CD4-positive, alpha-beta T cell treated with Interferon alpha-2 for 1 hour (primary cell): Measurements from ENCODE around the gene CCL15.

Experiments
- DNase-seq, 2 donors: peaks; one replicate each; pipeline ENCODE4 v3.0.0-alpha.2; 2020 to 2022

The CCL15 gene

DNA sequence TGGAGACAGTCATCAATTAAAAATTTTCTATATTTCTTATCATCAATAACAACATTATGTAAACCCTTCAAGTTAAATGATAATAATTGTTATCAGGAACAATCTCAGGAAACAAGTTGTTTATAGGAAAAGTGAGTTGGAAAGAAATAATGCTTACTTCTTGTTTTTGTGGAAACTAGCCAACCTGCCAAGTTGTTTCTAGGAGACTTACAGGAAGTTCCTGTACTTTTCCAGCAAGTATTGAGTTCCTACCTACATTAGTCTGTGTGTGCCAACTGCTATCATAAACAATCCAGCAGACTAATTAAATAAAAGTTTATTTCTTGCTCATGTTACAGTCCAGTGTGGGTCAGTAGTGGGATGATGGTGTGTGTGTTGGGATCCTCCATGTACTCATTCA lies 13.2 kb downstream of the CCL15 start:
- DNase-seq = no peak

DNA sequence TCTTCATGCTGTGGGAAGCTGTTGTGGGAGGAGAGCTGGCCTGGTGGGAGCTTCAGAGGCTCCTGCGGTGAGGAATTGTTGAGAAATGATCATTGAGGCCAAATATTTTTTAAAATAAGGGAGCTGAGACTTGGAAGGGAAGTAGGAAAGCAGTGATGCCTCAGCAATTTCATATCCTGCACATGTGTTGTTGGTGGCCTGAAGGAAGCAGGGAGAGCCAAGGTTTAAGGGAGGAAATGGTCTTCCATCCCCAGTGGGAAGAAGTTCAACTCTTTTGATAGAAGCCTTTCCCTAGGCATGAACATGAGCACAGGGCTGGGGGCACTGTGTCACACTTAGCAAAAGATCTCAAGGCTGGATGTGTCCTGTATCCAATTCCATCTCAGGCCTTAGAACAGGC lies 14.7 kb downstream of the CCL15 start, which contains the start of gene CCL14:
Gene CCL14 (minus strand): TSS at position 87 of the 400 bp plus-strand sequence. CDS start 80 bp downstream, at position 7.
- DNase-seq = no peak

DNA sequence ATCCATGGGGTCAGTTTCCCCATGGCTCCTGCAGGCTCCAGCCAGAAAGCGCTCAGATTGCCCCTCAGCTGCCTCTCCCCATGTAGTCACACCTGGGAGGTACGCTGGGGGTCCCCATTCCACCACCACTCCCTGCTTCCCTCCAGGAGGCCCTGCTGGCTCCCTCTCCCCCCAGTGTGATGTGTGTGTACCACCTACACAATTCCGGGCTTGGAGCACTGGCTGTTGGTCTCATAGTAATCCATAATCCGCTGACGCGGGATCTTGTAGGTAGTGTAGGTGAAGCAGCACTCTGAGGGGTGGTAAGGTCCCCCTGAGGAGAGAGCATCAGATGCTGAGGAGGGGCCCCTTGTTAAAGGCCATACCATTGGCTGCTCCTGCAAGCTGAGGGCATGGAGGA lies 17.2 kb downstream of the CCL15 start:
- no peak for DNase-seq

DNA sequence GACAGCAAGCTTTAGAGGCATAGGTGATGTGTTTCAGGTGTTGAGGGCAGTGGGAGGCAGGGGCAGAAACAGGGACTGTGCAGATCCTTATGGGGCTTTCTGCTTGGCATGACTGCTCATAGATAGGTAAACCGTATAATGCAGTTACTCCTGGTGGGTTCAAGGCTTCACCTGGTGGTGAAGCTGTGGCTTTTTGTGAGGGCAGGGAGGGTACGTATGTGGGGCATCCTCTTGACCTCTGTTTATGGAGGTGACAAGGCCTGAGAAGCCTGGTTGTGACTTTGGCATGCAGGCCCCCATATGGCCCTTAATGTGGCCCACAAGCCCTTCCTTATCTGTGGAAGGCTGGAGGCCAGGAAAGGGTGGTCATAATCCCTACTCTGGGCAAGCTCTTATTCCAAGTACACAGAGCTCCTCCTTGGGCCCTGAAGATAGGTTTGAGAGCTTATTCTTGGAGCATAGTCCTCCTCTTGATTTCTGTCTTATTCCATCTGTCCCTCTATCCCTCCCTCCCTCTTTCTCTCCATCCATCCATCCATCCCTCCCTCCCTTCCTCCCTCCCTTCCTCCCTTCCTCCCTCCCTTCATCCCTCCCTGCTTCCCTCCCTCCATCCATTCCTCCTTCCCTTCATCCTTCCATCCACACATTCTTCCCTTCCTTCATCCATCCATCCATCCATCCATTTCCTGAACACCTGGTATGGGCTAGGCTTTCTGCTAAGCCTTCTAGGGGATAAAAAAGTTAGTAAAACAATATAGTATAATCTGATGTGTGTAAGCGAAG lies 18.8 kb downstream of the CCL15 start:
- no peak for DNase-seq

DNA sequence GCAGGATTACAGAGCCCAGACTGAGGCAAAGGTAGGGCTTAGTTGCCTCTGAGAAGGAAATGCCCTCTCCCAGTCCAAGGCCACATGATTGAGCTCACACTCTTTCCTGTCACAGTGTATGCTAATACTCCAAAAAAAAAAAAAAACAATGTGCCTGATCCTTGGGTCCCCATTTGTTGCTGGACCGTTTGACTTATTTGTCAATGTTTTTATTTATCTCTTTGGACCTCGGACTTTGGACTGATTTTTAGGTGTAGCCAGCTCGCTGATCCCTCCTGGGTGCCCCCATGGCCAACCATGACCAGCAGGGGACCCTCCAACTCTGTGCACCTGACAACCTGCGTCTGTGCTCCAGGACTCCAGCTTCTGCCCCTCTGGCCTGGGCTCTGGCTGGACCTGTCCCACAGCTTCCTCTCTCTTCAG lies 19.4 kb downstream of the CCL15 start:
- peak in 1 of 2 donors; percentile 5 for DNase-seq

DNA sequence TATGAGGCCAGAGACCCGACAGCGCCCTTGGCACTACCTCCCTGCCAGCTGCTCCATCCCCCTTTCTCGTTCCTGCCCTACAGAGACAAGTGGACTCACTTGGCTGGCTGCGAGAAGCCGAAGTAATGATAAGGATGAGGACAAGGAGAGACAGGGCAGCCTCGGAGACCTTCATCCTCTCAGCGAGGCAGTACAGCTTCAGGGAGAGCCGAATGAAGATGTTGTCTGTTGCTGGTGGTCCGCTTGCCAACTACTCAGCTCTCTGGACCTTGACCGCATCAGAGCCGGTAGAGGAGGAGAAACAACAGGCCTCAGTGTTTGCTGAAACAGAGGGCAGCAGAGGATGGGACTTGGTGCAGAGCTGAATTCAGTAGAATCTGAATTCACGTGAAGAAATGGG lies 20.1 kb downstream of the CCL15 start, which contains the start of gene CCL16:
Gene CCL16 (minus strand): TSS at position 252 of the 400 bp plus-strand sequence. CDS start 77 bp downstream, at position 175.
- no peak for DNase-seq

DNA sequence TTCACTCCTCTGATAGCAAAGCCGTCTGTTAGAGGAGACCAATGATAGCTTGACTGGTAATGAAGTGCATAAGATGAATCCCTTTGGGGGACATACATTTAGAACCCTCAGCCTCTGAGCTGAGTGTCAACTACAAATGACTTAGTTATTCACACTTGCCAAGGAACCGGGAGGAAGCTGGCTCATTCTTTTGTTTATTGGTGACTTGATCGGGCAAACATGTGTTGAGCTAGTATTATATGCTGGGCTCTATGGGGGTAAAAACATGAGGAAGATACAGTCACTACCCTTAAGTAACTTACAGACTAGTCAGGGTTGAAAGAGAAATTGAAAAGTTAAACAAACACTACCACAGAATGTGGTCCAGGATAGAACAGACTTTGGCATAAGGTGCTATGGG lies 23.0 kb downstream of the CCL15 start:
- no peak for DNase-seq

DNA sequence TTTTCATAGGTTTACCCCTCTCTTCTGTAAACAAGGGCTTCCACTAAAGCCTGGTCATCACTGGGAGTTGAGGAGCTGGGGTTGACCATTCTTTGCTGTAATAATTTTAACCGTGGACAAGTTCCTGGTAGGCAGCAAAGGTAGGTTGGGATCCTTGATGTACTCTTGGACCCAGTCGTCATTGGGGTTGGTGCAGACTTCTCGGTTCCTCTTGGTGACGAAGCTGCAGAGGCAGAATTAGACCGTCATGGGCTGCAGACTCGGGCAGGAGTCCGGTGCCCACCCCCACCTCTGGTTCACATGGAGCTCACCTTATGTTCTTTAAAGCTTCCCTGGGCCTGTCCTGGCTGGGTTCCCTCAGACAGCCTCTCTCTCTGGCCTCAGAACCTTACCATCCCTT lies 23.8 kb downstream of the CCL15 start:
- no peak for DNase-seq

DNA sequence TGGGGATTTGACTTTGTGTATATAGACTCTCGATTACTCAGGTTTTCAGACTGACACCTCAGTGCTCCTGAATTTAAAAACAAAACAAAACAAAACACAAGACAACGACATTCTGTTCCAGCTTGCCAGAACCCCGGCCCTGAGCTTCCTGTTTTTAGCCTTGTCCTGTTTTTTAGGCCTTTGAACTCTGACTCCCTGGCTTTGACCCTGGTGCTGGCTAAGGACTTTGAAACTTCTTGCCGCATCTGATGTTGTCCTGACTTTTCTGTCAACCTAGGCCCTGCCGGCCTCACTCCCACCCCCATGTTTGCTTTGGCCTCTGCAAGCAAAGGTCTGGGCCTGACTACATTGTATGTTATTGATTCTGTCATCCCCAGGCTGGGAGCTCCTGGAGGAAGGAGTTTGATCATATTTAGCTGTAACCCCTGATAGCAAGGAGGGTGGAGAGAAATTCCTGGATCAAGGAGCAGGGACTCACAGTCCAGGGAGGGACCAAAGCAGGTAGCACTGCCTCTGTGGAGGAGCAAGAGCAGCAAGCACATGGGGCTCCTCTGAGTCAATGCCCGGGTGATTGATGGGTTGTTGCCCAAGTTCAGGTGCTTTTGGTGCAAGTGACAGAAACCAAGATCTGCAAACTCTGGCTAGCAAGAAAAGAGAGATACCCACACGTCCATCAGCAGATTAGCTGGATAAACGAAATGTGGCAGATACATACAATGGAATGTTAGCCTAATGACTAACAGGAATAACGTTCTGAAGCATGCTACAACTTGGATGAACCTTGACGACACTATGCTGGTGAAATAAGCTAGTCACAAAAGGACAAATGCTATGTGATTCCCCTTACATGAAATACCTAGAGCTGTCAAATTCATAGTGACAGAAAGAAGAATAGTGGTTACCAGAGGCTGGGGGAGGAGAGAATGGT lies 27.8 kb downstream of the CCL15 start:
- DNase-seq = no peak

DNA sequence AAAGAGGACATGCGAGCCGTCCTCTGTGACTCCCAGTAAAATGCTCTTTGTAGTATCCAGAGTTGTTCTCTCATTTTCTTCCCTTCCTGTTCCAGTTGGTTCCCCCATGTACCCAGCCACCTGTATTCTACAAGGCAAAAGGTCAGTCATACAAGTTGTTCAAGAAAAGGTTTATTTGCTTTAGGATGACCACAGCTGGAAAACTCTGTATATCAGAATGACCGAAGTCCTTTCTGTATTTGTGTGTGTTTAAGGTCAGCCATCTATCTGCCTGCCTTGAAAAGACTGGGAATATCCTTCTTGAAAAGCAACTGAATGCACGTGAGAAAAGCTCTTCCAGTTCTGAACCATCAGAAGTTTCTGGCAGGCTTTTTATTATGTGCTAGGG lies 28.4 kb downstream of the CCL15 start:
- no peak for DNase-seq

DNA sequence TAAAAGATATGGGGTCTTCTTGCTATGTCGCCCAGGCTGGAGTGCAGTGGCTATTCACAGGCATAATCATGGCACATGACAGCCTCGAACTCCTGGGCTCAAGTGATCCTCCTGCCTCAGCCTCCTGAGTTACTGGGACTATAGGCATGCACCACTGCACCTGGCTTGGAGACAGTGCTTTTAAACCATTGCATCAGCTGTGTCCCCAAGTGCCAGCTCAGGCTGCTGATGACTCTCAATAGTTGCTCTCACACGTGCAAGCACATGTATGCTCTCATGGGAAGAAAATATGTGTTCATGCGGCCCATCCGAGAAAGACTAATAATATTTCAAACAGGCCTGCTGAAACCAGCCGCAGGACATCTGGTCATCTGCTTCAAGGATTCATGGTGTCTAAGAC lies 28.8 kb downstream of the CCL15 start:
- DNase-seq = no peak

DNA sequence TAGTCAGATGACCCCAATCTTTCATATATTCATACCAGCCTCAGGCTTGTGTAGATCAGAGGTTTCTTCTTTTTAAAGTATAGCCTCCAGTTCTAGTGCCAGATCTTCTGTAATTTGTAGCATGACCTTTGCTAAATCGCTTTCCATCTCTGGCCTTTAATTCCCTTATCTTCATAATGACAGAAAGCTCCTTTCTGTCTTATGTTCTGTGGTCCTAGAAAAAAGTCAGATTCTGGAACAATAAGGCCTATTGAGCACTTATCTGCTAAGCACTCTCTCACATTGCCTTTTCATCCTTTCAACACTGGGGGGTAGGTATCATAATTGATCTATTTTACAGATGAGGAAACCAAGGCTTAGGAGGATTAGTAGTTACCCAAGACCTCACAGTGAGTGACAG lies 29.3 kb downstream of the CCL15 start:
- DNase-seq = no peak

DNA sequence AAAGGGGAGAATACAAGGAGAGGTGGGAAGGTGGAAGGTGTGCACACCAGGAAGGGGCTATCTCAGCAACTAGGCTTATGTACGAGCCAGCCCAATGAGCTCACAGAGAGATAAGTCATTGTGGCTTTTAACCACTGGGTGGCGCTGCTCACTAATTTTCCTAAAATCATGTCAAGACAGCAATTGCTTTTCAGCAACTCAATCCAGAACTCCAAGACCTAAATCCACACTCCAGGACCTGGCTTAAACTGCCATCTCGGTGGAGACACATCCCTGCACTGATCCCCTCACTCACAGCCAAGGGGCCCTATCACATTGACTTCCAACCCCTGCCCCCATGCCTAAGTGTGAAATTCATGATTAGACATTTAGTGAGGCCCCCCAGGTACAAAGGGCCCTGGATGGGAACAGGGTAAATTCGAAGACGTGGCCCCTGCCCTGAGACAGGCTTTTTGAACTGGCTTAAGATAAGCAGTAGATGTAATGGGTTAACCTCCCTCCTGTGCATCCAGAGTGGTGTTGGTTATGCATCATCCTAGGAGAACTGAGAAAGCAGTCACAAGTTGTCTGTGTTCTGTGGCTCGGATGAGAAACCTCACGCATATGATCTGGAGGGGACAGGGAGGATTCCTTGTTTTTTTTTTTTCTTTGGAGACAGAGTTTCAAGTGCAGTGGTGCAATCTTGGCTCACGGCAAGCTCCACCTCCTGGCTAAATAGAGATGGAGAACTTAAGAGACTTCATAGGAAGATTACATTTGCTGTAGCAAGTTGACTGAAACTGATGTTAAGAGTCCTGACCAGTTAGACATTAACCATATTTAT lies 31.6 kb downstream of the CCL15 start:
- DNase-seq = peak; percentile 71 to 78

DNA sequence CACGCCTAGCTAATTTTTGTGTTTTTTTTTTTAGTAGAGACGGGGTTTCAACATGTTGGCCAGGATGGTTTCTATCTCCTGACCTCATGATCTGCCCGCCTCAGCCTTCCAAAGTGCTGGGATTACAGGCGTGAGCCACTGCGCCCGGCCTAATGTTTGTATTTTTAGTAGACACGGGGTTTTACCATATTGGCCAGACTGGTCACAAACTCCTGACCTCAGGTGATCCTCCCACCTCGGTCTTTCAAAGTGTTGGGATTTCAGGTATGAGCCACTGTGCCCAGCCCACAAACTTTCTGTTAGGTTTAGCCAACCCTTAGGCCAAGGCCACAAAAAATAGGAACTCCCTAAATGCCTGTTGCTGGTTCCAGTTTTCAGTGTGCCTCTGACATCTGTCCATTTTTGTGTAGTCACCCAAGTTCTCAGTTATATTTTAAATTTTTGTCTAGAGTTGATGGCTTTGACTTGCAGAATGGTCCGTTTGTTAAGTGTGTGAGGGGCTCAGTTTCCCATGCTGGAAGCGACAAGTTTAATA lies 32.8 kb downstream of the CCL15 start:
- no peak for DNase-seq

DNA sequence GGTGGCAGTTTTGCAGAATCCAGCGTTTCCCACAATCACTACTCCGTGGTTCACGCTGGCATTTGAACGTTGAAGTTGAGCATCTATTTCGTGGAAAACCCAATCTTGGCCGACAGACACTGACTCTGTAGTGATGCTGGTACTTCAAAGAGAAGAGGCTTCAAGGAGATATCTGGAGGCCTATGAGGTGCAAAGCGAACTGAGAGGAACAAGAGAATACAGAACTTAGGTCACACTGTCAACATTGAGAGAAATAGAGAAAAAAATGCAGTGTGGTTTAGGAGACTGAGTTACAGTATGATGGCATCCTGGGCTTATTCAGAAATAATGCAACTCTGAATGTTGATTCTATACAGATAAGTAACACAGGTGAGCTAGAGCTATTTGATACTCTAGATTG lies 36.1 kb downstream of the CCL15 start:
- no peak for DNase-seq

DNA sequence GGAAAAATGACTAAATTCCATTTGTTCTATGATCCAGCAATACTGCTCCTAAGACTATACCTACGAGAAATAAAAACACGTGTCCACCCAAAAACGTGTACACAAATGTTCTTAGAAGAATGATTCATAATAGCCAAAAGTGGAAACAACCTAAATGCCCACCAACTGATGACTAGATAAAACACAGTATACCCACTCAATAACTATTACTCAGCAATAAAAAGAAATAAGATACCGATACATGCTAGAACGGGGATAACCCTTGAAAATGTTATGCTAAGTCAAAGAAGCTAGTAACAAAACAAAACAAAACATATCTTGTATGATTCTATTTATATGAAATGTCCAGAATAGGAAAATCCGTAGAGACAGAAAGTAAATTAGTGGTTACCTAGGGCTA lies 37.7 kb downstream of the CCL15 start:
- DNase-seq = no peak

DNA sequence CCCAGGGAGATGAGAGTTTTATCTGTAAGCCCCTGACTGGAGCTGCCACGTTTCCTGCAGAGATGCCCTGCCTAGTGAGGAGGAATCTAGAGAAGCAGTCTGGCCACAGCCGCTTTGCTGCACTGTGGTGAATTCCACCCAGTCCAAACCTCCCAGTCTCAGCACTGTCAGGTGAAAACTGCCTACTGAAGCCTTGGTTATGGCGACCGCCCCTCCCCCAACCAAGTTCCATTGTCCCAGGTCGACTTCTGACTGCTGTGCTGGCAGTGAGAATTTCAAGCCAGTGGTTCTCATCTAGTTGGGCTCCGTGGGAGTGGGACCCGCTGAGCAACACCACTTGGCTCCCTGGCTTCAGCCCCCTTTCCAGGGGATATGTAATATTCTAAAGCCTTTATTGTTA lies 47.6 kb downstream of the CCL15 start:
- DNase-seq = no peak

DNA sequence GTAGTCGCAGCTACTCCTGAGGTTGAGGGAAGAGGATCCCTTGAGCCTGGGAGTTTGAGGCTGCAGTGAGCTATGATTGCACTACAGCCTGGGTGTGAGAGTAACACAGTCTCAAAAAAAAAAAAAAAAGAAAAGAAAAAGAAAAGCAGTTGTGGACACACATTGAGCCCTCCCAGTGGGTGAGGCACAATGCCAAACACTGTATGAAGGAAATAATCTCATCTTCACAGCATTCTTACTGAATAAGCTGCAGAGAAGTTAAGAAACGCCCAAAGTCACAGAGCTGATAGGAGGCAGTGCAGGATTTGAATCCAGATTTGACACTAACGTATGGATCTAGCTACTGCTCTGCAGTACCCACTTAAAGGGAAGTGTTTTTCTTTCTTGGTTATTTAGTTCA lies 52.0 kb downstream of the CCL15 start:
- no peak for DNase-seq

DNA sequence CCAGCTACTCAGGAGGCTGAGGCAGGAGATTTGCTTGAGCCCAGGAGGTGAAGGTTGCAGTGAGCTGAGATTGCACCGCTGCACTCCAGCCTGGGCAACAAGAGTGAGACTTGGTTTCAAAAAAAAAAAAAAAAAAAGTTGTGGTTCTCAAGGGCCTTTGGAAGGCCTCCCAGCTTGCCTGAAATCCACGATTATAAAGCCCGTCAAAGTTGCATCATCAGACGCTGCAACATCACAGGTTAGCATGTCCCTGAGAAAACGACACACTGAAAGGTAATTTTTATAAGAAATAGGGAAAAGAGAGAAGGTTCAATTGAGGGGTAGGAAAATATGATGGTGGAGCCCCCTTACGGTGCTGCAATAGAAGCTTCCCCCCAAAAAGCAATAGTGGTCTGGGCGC lies 53.3 kb downstream of the CCL15 start:
- DNase-seq = no peak
